SIG-M5 treated with dmso at 0.1 percent for 504 hours (cell line): ENCODE results near the gene PEX3.
"Not testable (repeated sequence)": the region's sequence is repeated elsewhere in the genome, so short reads cannot be mapped to it uniquely, and the experiment has no call there.

ENCODE experiments used
- DNase-seq: peaks from one replicate; lab custom pipeline; 2025; ENCODE audit not compliant: unreplicated experiment; lab: John Stamatoyannopoulos, UW

Gene PEX3

GRCh38 chr6:143505537-143505936, 54.9 kb downstream of the PEX3 start:
- no peak for DNase-seq

GRCh38 chr6:143506199-143506598, 55.6 kb downstream of the PEX3 start:
- no peak for DNase-seq

GRCh38 chr6:143506620-143507019, 56.0 kb downstream of the PEX3 start:
- DNase-seq: no peak

GRCh38 chr6:143507358-143508145, 56.9 kb downstream of the PEX3 start:
- DNase-seq: no peak

DNA sequence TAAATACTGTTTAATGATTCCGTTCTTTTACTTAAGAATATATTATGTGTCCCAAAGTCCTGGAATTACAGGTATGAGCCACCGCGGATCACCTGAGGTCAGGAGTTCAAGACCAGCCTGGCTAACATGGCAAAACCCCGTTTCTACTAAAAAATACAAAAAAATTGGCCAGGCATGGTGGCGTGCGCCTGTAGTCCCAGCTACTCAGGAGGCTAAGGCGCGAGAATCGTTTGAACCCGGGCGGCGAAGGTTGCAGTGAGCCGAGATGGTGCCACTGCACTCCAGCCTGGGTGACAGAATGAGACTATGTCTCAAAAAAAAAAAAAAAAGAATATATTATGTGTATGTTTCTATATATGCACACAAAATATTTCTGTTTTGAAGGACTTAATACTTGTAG, 59.7 kb downstream of the PEX3 start:
- DNase-seq: not testable (repeated sequence)

- DNase-seq: peak; percentile 61
These were observed 60.6 kb downstream of the PEX3 start, which contains the start of gene FUCA2 for GRCh38 chr6:143510991-143511891. Gene FUCA2, minus strand, starts transcription at chr6:143511720. Its CDS starts 86 bp downstream, at chr6:143511634.

DNA sequence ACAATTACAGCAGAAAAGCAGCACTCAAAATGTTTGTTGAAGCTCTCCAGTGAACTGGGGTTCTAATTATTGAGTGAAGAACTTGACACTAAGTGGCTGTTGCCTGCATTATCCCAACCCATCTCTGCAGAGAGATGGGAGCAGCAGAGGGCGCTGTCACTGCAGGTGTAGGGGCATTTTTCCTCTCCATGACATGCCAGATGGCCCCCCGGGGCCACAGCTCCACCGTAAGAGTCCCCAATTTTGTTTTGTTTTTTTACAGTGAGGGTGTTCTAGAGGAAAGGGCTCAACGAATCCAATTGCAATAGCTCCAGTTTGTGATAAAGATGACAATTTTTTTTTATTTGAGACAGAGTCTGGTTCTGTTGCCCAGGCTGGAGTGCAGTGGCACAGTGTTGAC, 62.8 kb downstream of the PEX3 start:
- DNase-seq: peak; percentile 16

- no peak for DNase-seq
These were observed 64.6 kb downstream of the PEX3 start for GRCh38 chr6:143515061-143515760.

GRCh38 chr6:143515766-143516355, 65.3 kb downstream of the PEX3 start:
- DNase-seq: no peak

DNA sequence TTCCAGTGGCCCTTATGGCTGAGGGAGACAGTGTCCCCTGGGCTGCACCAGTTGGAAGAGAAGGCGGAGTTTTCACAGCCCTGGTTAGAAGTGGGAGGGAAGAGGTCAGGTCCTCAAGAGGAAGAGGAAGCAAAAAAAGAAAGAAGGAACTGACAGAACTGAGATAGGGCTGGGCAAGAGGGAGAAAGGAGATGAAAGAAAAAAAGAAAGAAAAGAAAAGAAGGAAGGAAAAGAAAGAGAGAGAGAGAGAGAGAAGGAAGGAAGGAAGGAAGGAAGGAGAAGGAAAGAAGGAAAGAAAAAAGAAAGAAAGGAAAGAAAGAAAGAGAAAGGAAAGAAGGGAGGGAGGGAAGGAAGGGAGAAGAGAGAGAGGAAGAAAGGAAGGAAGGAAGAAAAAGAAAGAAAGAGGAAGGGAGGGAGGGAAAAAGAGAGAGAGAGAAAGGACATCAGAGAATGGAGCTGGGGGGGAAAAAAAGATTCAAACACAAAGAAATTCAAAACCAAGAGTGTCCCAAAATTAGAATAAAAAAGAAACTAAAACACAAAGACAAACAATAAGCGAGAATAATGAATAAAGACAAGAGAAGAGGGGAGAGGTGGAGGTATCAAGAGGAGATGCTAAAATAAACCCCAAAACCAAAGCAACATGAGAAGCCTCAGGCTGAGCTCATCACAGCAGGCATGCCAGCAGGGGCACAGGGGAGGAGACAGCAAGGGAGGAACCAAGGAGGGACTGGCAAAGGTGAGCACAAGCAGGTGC, 66.3 kb downstream of the PEX3 start:
- DNase-seq: peak; percentile 49

- DNase-seq: no peak
These were observed 66.8 kb downstream of the PEX3 start for GRCh38 chr6:143517447-143517773.

GRCh38 chr6:143522039-143522600, 71.5 kb downstream of the PEX3 start:
- no peak for DNase-seq

GRCh38 chr6:143525356-143525755, 74.8 kb downstream of the PEX3 start:
- peak; percentile 77 for DNase-seq

- no peak for DNase-seq
These were observed 77.1 kb downstream of the PEX3 start for GRCh38 chr6:143527677-143528076.

GRCh38 chr6:143528164-143528811, 77.7 kb downstream of the PEX3 start:
- DNase-seq: peak; percentile 72

DNA sequence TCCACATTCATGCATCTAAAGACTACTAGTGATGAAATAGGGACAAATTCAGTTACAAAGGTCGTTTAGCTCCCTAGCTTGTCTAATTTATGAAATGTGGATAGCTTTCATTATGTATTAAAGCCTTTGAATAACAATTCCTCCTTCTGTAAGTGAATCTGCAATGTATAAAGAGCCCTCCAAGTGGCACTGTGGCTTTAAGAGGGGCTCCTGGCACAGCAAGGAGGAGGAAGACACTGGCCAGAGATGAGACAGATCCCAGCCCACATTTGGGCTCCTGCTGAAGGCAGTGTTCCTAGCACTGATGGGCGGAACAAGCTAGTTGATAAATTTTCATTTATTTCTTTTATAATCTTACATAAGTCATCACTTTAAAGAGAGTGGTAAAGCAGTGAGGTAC, 78.5 kb downstream of the PEX3 start:
- peak; percentile 17 for DNase-seq

DNA sequence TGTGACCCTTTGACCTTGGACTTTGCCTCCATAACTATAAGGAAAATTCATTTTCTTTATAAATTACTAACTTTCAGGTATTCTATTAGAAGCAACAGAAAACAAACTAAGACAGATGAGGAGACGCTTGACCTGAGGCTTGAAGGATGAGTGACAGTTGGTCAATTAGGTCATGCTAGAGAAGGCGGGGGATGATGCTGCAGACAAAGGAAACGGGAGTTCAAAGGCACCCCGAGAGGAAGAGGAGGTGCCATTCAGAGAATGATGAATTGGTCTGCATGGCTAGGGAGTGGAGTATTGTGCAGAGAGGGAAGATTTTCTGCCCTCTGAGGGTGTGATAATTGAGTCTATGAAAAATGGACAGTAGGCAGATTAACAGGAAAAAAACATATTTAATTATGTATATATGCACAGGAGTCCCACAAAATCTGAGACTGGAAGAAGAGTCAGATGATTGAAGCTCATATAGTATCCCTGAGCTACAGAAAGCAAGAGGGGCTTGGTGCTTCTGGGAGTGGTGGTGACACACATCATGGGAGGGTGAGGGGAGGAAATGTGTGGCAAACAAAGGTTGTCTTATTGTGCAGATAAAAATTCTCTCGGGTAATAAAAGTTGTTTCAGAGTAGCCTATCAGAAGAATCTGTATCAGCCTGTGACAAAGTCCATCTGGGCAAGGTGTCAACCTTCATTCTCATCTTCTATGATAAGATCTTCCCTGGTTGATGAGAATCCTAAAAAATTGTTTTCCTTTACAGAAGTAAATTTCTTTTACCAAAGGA, 81.3 kb downstream of the PEX3 start:
- no peak for DNase-seq

GRCh38 chr6:143535189-143535614, 84.6 kb downstream of the PEX3 start:
- peak; percentile 16 for DNase-seq

GRCh38 chr6:143536461-143536865, 85.9 kb downstream of the PEX3 start:
- DNase-seq: peak; percentile 51
